HEK293 (cell line): ENCODE measurements around the gene SKOR2.

Experiments used
- CTCF ChIA-PET: fragments of 350-600 bp; formaldehyde crosslinking; extraction: SDS; loops from one replicate; lab custom pipeline; 2021; ENCODE audit warnings: antibody characterized with exemption; lab: Yijun Ruan, JAX
- POLR2A ChIA-PET: fragments of 300-600 bp; formaldehyde crosslinking; extraction: SDS; loops from one replicate; lab custom pipeline; 2020; ENCODE audit warnings: antibody characterized with exemption, inconsistent platforms; lab: Yijun Ruan, JAX
- H3K27ac ChIP-seq: fragments of 200-500 bp; sonication (Bioruptor generic); 2 replicates; pipeline ENCODE4 v1.5.1; 2014; ENCODE audit warnings: low read depth, low read length, control low read depth, inconsistent platforms; ENCODE audit errors: extremely low read depth
- H3K36me3 ChIP-seq, 2 experiments: fragments of 200-500 bp in 1 of 2; sonication (Bioruptor generic) in 1 of 2; 1 replicate in 1 of 2; 2 replicates in 1 of 2; pipeline ENCODE4 v1.5.1; 2014 to 2017; ENCODE audit warnings: inconsistent platforms in 2 of 2, low read length in 2 of 2; ENCODE audit not compliant: control insufficient read depth in 2 of 2, insufficient read depth in 1 of 2
- H3K4me1 ChIP-seq: fragments of 200-500 bp; sonication (Bioruptor generic); 2 replicates; pipeline ENCODE4 v1.5.1; 2014; ENCODE audit warnings: mild to moderate bottlenecking, low read length, inconsistent platforms; ENCODE audit not compliant: control insufficient read depth, insufficient read depth
- H3K4me3 ChIP-seq: 2 replicates; pipeline ENCODE4 v1.5.1; 2011; ENCODE audit warnings: low read depth, mild to moderate bottlenecking, control low read depth, low read length, moderate library complexity
- H3K9me3 ChIP-seq: fragments of 200-500 bp; sonication (Bioruptor generic); 2 replicates; pipeline ENCODE4 v1.5.1; 2014; ENCODE audit warnings: low read depth, low read length, inconsistent platforms; ENCODE audit not compliant: control insufficient read depth, insufficient read depth
- HIC1 ChIP-seq: fragments of 450-650 bp; formaldehyde crosslinking; IDR thresholded peaks from 2 replicates; pipeline ENCODE4 v1.5.1; 2016; ENCODE audit warnings: missing biosample characterization, missing genetic modification characterization
- HOXA7 ChIP-seq: sonication (generic); formaldehyde crosslinking; IDR thresholded peaks from 2 replicates; pipeline ENCODE4 v1.8.1; 2022; ENCODE audit warnings: missing genetic modification reagents, borderline replicate concordance
- PATZ1 ChIP-seq: fragments of 450-650 bp; formaldehyde crosslinking; IDR thresholded peaks from 2 replicates; pipeline ENCODE4 v1.5.1; 2016; ENCODE audit warnings: missing biosample characterization, missing genetic modification characterization
- REPIN1 ChIP-seq: fragments of 450-650 bp; formaldehyde crosslinking; IDR thresholded peaks from 2 replicates; pipeline ENCODE4 v1.5.1; 2017; ENCODE audit warnings: missing biosample characterization, missing genetic modification characterization, low read depth
- YY1 ChIP-seq: fragments of 450-650 bp; formaldehyde crosslinking; IDR thresholded peaks from 2 replicates; pipeline ENCODE4 v1.5.1; 2018; ENCODE audit warnings: missing biosample characterization, missing genetic modification characterization
- ZBTB48 ChIP-seq: fragments of 450-650 bp; formaldehyde crosslinking; IDR thresholded peaks from 2 replicates; pipeline ENCODE4 v1.5.1; 2016; ENCODE audit warnings: missing biosample characterization, missing genetic modification characterization
- ZNF174 ChIP-seq: fragments of 450-650 bp; formaldehyde crosslinking; IDR thresholded peaks from 2 replicates; pipeline ENCODE4 v1.5.0; 2017; ENCODE audit warnings: missing biosample characterization, mild to moderate bottlenecking, missing genetic modification characterization
- ZNF175 ChIP-seq: fragments of 450-650 bp; formaldehyde crosslinking; IDR thresholded peaks from 2 replicates; pipeline ENCODE4 v1.5.1; 2016; ENCODE audit warnings: missing biosample characterization, missing genetic modification characterization
- ZNF19 ChIP-seq: fragments of 450-650 bp; formaldehyde crosslinking; IDR thresholded peaks from 2 replicates; pipeline ENCODE4; 2016; ENCODE audit warnings: missing biosample characterization, missing genetic modification characterization, low read depth
- ZNF2 ChIP-seq: fragments of 450-650 bp; formaldehyde crosslinking; IDR thresholded peaks from 2 replicates; pipeline ENCODE4 v1.5.1; 2016; ENCODE audit warnings: missing biosample characterization, missing genetic modification characterization
- ZNF202 ChIP-seq: fragments of 450-650 bp; formaldehyde crosslinking; IDR thresholded peaks from 2 replicates; pipeline ENCODE4 v1.5.1; 2016; ENCODE audit warnings: missing biosample characterization, missing genetic modification characterization, borderline replicate concordance
- ZNF214 ChIP-seq: fragments of 450-650 bp; formaldehyde crosslinking; IDR thresholded peaks from 2 replicates; pipeline ENCODE4 v1.5.1; 2017; ENCODE audit warnings: missing biosample characterization, mild to moderate bottlenecking, missing genetic modification characterization, borderline replicate concordance
- ZNF248 ChIP-seq: fragments of 450-650 bp; formaldehyde crosslinking; IDR thresholded peaks from 2 replicates; pipeline ENCODE4 v1.5.1; 2017; ENCODE audit warnings: missing biosample characterization, missing genetic modification characterization
- ZNF354C ChIP-seq: fragments of 450-650 bp; formaldehyde crosslinking; IDR thresholded peaks from 2 replicates; pipeline ENCODE4 v1.5.1; 2016; ENCODE audit warnings: missing biosample characterization, missing genetic modification characterization, low read depth, borderline replicate concordance
- ZNF416 ChIP-seq: fragments of 450-650 bp; formaldehyde crosslinking; IDR thresholded peaks from 2 replicates; pipeline ENCODE4 v1.5.1; 2016; ENCODE audit warnings: missing biosample characterization, missing genetic modification characterization
- ZNF518A ChIP-seq: fragments of 450-650 bp; formaldehyde crosslinking; conservative IDR thresholded peaks from 2 replicates; pipeline ENCODE4 v1.5.1; 2016; ENCODE audit warnings: low read depth, missing biosample characterization, missing genetic modification characterization
- ZNF521 ChIP-seq: fragments of 450-650 bp; formaldehyde crosslinking; IDR thresholded peaks from 2 replicates; pipeline ENCODE4 v1.5.1; 2017; ENCODE audit warnings: missing biosample characterization, mild to moderate bottlenecking, missing genetic modification characterization
- ZNF561 ChIP-seq: fragments of 450-650 bp; IDR thresholded peaks from 2 replicates; pipeline ENCODE4 v1.5.1; 2018; ENCODE audit warnings: missing biosample characterization, missing genetic modification characterization, borderline replicate concordance
- ZNF777 ChIP-seq: fragments of 450-650 bp; formaldehyde crosslinking; IDR thresholded peaks from 2 replicates; pipeline ENCODE4 v1.5.1; 2017; ENCODE audit warnings: missing biosample characterization, missing genetic modification characterization, borderline replicate concordance
- ZSCAN18 ChIP-seq: fragments of 450-650 bp; formaldehyde crosslinking; IDR thresholded peaks from 2 replicates; pipeline ENCODE4 v1.5.1; 2016; ENCODE audit warnings: missing biosample characterization, missing genetic modification characterization
- ZSCAN30 ChIP-seq: fragments of 450-650 bp; IDR thresholded peaks from 2 replicates; pipeline ENCODE4 v1.5.1; 2018; ENCODE audit warnings: missing biosample characterization, mild to moderate bottlenecking, missing genetic modification characterization, moderate library complexity
- ZSCAN5A ChIP-seq: fragments of 450-650 bp; formaldehyde crosslinking; IDR thresholded peaks from 2 replicates; pipeline ENCODE4 v1.5.1; 2016; ENCODE audit warnings: missing biosample characterization, missing genetic modification characterization

SKOR2 gene

GRCh38 chr18:47244086-47244485 lies 7.4 kb downstream of the SKOR2 start (continued):
- TF ChIP-seq ZNF518A (tag by site-specific recombination) (no peak), HIC1 (tag by site-specific recombination) (no peak), REPIN1 (tag by site-specific recombination) (no peak)

GRCh38 chr18:47235096-47235495 lies 16.4 kb downstream of the SKOR2 start:
- no peaks in the 10 kb centered on the region for H3K9me3 ChIP-seq
- ChIA-PET CTCF (interaction anchor here (1.4 kb wide), 1 partner anchor 20 kb away, joined by 6 read pairs; no protein-coding TSS in a partner anchor), POLR2A (interaction anchor here (0.6 kb wide), 1 partner anchor 461 kb away, joined by 4 read pairs; no protein-coding TSS in a partner anchor)
- TF ChIP-seq HOXA7 (CRISPR knock-in tag) (no peak), ZNF202 (tag by site-specific recombination) (no peak), YY1 (tag by site-specific recombination) (no peak), ZSCAN30 (no peak), ZNF416 (tag by site-specific recombination) (no peak), ZNF354C (tag by site-specific recombination) (no peak), ZSCAN18 (tag by site-specific recombination) (no peak), ZNF175 (tag by site-specific recombination) (no peak), REPIN1 (tag by site-specific recombination) (no peak), ZNF521 (tag by site-specific recombination) (no peak), ZBTB48 (tag by site-specific recombination) (no peak), PATZ1 (tag by site-specific recombination) (no peak), ZNF248 (no peak), ZNF174 (tag by site-specific recombination) (no peak), ZNF214 (tag by site-specific recombination) (no peak), ZNF561 (tag by site-specific recombination) (no peak), ZNF19 (tag by site-specific recombination) (no peak), ZSCAN5A (no peak), ZNF777 (no peak), ZNF2 (tag by site-specific recombination) (no peak)
- H3K4me1 ChIP-seq = no peaks in the 10 kb centered on the region
- no peaks in the 10 kb centered on the region for H3K36me3 ChIP-seq
- H3K27ac ChIP-seq = no peak overlapping the region
- H3K4me3 ChIP-seq = no peak overlapping the region
